GM21367 (cell line): ENCODE results near the gene GIPR.
A peak's percentile ranks its signal among the peaks of the same experiment; 100 is the strongest.
"Not testable (repeated sequence)": the region's sequence is repeated elsewhere in the genome, so short reads cannot be mapped to it uniquely, and the experiment has no call there.

ENCODE experiments used
- ATAC-seq: cut with Tn5 transposase; IDR thresholded peaks from one replicate; pipeline ENCODE4 v1.9.1; 2021; ENCODE audit not compliant: unreplicated experiment

The GIPR gene

DNA sequence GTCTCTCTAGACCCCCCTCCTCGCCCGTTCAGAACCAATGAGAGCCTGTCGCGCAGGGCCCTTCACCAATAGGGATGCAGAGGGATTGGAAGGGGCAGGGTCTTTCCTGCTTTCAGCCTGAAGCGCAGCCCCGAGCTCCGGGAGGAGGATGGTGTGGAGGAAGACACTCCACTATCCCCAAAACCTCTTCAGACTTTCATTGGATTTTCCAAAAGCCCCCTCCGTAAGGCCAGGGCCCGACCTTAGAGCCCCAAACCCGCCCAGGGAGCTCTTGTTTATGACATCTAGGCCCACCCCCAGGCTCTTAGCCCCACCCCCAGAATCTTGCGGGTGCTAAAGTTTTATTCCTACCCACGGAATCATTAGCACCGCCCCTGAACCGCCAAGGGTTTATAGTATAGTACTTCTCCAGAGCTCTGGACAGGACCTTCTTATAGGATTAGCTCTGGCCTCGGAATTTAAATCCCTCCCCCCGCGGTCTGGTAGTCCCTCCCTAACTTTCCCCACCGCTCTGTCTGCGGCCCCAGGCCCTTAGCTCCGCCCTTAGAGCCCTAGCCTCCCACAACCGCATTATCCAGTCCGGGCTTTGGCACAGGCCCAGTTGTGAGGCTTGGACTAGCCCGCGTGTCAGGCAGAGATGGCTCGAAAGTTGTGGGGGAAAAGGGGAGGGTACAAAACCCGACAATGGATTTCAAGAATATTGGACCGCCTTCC lies 22.2 kb upstream of the GIPR start:
- ATAC-seq = no peak

DNA sequence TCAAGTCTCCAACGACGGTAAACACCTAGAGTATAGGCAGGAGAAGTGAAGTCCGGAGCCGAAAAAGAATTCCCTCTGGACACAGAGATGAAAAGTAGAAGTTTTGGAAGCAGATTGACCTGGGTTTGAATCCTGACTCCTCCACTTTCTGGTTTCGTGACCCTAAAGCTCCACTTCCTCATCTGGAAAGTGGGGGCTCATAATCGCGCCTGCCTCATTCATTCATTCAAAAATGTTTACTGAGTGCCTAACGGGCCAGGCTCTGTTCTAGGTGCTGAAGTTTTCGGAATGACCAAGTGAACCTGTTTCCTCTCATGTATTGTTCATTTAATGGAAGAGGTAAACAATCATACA lies 21.7 kb upstream of the GIPR start:
- no peak for ATAC-seq

DNA sequence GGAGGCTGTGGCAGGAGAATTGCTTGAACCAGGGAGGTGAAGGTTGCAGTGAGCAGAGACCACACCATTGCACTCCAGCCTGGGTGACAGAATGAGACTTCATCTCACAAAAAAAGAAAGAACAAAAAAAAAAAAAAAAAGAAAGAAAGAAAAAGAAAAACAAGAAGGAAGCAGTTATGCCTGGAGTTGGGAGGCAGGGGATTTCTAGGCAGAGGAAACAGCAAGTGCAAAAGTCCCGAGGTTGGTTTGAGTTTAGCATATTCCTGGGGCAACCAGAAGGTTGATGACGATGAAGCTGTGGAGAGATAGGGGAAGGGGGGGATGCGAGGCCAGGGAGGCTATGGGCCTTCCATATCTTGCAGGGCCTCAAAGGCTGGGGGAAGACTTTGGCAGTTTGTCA lies 17.3 kb upstream of the GIPR start:
- no peak for ATAC-seq

DNA sequence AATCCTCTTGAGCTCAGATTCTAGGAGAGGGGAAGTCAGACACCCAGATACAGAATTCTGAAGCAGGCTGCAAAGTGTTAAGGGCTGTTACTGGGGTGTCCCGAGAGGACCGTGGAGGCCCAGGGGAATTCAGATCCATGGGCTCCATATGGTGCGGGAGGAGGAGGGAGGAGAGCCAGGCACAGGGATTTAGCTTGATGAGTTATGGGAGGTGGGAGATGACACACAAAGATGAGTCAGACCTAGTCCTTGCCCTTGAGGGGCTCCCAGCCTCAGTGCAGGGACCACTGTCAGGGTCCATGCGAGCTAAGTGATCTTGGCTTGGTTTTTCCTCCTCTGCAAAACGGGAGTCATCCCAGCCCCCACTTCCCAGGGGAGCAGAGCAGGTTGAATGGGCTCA lies 14.4 kb upstream of the GIPR start:
- no peak for ATAC-seq

DNA sequence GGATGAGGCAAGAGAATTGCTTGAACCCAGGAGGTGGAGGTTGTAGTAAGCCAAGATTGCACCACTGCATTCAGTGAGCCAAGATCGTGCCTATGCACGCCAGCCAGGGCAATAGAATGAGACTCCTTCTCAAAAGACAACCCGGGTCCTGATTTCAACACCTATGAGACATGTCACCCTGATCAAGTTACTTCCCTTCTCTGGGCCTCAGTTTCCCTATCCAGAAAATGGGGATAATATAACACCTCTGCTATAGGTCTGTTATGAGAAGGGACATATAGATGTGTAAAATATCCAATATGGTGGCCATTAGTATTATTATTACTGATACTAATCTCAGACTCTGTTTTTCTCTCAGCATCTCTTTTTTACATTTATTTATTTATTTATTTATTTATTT lies 12.9 kb upstream of the GIPR start:
- ATAC-seq = no peak

DNA sequence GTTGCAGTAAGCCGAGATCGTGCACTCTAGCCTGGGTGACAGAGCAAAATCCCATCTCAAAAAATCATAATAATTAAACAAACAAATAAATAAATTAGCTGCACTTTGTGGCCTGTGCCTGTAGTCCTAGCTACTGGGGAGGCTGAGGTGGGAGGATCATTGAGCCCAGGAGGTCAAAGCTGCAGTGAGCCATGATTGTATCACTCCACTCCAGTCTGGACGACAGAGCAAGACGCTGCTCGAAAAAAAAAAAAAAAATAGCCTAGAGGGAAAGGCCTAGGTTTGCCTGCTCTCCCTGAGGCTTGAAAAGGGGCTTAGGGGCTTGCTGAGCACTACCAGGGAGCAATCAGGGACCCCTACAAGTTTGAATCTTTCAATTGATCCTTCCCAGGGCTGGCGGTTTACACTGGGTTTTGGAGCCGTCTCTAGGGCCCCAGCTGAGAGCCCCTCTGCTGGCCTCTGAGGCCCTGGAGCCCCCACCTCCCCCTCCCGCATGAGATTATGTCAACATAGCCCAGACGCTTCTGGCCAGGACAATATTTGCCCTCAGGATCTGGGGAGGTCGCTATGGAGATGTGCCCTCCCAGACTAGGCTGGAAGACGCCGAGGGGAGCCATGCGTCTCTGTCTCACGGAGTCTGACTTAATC lies 10.4 kb upstream of the GIPR start:
- no peak for ATAC-seq

DNA sequence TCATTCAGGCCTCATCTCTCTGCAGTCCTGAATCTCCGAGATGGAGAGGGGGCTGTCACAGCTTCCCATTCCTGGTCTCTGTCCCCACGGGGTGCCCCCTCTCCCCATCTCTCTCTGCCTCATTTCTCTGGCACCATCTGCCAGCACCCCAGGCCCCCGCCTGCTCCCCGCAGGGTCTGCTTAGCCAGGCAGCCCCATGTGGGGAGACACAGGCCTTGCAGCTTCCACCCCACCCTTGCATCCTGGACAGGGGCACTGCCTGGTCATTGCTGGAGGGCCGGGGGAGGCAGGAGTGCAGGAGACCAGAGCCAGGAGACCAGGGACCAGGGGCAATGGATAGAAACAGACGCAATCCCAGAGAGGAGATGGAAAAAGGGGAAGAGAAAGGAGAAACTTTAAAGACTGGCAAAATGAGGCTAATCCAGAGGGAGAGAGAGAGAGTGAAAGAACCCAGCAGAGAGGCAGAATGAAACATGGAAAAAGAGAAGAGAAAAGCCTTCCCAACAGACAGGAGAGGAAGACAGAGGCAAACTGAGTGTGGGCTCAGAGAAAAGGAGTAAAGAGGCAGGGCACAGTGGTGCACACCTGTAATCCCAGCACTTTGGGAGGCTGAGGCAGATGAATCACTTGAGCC lies 8.8 kb upstream of the GIPR start:
- no peak for ATAC-seq

DNA sequence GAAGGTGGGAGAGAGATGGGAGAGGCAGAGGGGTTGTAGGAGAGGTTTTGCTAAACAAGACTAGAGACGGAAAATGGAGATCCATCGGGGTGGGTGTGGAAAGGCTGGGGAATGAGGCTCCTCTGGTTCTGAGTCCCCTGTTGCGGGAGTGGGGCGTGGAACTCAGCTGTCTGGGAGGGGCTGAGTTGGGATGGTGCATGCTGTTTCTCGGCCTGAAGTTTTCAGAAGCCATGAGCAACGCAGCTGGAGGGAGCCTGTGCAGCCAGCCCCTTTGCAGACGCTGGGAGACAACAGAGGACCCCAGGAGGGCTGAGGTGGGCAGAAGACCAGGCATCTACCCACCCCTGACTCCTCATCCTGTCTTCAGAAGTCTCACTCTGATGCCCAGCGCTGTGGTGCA lies 7.4 kb upstream of the GIPR start:
- ATAC-seq = no peak

DNA sequence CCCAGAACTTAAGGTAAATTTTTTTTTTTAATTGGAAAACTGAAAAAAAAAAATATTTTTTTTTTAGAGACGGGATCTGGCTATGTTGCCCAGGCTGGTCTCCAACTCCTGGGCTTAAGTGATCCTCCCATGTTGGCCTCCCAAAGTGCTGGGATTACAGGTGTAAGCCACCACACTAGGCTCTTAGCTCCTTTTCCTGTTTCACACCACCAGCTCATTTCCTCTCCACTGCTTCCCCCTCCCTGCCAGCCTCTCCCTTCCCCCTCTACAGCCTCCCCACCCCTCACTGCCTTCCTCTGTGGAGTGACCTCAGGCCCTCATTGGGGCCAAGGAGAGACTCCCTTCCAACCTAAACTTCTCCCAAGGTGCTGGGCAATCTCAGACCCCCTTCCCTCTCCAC lies 4.2 kb upstream of the GIPR start:
- no peak for ATAC-seq

DNA sequence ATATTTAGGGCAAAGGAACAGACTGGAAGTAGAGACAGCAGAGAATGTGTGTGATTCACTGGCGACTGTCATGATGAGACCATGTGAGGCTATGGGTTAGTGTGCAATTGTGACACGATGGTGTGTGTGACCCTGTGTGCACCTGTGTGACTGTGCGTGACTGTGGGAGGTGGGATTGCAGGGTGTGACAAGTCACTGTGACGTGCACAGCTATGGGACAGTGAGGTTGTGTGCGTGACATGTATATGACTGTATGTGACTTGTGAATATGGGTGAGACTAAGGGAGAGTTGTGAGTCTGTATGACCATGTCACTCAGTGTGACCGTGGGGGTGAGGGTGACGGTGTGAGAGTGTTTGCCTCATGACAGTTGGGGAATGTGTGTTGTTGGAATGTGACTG lies 3.4 kb upstream of the GIPR start:
- ATAC-seq = no peak

DNA sequence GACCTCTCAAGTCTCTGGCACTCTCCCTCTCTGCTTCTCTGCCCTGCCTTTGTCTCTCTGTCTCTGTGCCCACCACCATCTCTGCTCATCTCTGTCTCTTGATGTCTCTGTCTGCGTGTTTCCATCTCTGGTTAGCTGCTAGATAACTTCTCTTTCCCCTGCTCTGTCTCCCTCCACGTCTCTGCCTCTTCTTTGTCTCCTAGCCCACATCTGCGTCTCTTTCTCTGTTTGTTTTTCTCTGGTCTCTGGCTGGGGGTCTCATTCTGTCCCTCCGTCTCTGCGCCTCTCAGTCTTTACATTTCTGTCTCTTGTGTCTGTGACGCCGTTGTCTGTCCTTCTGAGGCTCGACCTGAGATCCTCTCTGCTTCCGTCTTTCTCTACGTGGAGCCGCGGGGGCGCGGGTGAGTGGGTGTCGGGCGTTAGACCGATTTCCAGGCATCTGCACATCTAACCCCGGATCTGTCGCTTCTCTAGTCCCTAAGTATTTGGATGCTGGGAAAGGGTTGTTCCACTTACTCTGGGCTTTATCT lies 386 bp downstream of the GIPR start:
- no peak for ATAC-seq

DNA sequence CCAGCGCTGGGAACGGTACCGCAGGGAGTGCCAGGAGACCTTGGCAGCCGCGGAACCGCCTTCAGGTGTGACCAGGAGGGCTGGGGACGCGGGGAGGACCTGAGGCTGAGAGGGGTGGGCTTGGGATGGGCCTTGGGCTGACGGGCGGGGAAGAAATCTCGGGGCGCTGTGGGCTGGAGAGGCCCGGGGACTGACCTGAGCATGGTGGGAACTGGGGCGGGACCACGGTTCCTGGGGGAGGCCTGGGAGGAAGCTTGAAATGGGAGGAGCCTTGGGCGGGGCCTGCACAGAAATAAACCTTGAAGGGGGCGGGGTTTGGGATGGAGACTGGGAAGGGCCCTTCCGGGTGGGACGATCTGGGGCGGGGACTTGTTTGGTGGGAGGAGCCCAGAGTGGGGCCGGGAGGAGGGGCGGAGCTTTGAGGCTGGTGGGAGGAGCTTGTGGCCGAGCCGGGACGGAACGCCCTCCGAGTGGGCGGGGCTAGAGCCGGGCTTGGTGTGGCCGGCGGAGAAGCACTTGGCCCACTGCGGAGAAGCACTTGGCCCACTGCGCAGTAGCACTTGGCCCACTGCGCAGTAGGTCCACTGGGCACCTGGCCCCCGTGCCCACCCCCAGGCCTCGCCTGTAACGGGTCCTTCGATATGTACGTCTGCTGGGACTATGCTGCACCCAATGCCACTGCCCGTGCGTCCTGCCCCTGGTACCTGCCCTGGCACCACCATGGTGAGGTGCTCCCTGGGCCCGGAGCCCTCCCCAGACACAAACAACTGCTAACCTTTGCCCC lies 2.8 kb downstream of the GIPR start:
- ATAC-seq = peak; percentile 45

DNA sequence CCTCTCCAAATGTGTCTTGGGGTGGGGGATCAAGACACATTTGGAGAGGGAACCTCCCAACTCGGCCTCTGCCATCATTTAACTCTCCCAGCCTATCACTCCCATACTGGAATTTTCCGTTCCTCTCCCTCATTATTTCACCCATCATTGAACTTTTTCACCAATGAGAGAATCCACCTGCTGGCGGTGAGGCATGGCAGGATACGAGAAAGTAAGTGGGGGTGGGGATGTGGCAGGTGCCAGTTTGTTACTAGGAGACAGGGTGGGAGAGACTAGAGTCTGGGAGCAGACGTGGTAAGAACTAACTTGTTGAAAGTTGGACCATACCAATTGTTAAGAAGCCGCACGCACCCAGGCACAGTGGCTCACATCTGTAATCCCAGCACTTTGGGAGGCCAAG lies 6.9 kb downstream of the GIPR start:
- no peak for ATAC-seq

DNA sequence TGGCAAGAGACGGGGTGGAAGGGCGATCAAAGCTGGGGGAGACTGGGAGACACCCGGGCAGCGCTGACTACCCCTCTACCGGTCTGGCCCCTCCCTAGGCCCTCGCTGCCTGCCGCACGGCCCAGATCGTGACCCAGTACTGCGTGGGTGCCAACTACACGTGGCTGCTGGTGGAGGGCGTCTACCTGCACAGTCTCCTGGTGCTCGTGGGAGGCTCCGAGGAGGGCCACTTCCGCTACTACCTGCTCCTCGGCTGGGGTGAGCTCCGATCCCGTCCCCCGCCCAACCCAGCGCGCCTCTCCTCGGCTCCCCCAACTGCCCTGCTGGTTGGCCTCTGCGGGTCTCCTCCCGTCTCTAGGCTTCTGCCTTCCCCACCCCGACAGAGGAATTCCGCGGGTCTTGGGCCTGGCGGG lies 8.8 kb downstream of the GIPR start:
- no peak for ATAC-seq

DNA sequence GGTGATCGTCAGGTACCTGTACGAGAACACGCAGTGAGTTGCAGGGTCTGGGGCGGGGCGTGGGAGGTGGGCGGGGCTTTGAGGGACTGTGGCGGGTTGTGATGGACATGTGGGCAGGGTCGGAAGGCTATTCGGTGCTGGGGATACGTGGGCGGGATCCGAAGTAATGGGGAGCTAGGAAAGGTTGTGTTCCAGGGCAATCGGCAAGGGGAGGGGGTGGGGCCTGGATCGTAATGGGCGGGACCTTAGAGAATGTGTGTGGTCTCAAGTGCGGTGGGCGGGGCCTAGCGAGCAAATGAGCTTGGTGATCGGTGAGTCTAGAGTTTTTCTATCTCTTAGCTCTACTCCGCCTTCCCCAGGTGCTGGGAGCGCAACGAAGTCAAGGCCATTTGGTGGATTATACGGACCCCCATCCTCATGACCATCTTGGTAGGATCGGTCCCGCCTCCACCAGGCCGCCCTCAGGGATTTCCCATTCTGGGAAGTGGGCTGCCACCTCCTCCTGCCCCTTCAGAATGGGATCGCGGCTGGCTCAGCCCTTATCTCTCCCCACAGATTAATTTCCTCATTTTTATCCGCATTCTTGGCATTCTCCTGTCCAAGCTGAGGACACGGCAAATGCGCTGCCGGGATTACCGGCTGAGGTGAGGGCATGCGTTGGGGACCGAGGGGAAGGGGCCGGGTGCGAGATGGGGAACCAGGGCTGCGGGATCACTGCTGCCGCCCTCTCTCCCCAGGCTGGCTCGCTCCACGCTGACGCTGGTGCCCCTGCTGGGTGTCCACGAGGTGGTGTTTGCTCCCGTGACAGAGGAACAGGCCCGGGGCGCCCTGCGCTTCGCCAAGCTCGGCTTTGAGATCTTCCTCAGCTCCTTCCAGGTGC lies 9.6 kb downstream of the GIPR start:
- no peak for ATAC-seq

DNA sequence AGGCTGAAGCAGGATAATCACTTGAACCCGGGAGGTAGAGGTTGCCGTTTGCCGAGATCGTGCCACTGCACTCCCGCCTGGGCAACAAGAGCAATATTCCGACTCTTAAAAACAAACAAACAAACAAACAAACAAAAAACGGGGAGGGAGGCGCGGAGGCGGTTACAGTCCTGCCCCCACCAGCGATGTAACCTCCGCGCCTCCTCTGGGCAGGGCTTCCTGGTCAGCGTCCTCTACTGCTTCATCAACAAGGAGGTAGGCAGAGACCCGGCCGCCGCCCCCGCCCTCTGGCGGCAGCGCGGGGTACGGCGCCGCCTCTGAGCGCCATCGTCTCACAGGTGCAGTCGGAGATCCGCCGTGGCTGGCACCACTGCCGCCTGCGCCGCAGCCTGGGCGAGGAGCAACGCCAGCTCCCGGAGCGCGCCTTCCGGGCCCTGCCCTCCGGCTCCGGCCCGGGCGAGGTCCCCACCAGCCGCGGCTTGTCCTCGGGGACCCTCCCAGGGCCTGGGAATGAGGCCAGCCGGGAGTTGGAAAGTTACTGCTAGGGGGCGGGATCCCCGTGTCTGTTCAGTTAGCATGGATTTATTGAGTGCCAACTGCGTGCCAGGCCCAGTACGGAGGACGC lies 13.5 kb downstream of the GIPR start:
- ATAC-seq = peak; percentile 52

DNA sequence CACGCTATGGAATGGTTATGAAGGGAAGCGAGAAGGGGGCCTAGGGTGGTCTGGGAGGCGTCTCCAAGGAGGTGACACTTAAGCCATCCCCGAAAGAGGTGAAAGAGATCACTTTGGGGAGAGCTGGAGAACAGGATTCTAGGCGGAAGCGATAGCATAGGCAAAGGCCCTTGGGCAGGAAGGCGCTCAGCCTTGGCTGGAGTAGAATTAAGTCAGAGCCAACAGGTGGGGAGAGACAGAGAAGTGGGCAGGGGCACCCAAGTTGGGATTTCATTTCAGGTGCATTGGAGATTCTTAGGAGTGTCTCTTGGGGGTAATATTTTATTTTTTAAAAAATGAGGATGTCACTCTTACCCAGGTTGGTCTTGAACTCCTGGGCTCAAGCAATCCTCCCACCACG lies 14.1 kb downstream of the GIPR start:
- no peak for ATAC-seq

DNA sequence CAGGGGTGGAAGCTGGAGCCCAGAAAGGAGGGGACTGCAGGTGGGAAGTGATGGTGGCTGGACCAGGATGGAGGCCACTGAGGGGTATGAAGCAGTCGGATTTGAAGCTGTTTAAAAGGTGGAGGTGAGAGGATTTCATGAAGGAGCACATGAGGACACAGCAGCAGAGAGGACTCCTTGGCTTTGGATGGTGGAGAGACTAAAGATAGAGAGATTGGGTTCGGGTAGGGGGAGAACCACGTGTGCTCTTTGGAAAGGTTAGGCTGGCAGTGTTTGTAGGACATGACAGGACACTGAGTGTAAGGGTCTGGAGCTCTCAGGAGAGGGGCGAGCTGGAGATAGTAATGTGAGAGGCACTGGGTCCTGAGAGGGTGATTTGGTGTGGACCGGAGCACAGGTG lies 14.9 kb downstream of the GIPR start:
- no peak for ATAC-seq

DNA sequence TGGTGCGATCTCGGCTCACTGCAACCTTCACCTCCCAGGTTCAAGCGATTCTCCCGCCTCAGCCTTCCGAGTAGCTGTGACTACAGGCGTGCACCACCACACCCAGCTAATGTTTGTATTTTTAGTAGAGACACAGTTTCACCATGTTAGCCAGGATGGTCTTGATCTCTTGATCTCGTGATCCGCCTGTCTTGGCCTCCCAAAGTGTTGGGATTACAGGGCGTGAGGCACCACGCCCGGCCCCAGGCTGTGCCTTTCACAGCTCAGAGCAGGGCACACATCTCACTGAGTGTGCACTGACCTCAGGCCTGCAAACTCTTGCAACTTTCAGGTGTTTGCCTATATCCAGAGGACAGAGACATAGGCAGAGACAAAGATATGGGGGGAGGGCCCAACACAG lies 17.0 kb downstream of the GIPR start:
- not testable (repeated sequence) for ATAC-seq

DNA sequence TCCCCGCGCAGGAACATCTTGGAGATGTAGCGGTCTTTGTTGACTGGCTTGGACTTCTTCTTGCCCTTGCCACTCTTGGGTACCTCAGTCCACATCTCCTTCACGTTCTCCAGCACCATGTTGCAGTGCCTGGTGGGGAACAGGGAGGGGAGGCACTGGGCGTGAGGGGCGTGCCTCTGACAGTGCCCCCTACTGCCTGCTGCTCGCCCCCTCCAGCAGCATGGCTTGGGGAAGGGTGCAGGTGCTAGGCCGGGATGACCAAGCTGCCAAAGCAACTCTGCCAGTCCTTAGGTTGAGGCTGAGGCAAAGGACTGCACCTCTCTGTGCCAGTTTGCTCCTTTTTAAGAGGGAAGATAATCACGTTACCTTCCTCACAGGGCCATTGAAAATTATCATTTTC lies 19.6 kb downstream of the GIPR start:
- no peak for ATAC-seq
